ENCODE data around the gene SLC29A3. TPM values are rescaled to one million over a fixed set of nuclear protein-coding genes. Genes with fewer than 3 reads are reported as not detected.

Gene SLC29A3
- total RNA-seq, 8 experiments from 2014 or later: 2.3 to 7.6 (median 4.1) TPM

DNA sequence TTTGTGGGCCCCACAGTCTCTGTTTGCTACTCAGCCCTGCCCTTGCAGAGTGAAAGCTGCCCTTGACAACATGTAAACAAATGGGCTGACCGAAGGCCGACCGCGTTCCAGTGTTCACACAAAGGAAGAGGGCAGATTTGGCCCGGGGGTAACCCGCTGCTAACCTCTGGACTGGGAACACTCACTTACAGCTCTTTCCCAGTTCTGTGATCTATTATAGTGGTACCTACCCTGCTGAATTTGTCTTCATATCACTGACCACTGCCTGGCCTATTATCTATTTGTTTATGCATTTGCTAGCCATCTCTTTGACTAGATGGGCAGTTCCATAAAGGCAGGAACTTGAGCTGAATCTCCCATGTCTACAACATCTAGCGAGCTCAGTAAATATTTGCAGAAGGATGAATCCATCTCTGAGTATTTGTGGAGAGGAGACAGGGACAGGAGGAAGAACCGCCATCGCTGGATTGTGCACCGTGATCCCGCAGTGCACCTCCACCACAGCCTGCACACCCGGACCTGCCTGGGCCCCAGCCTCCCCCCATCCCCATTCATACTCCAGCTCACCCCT is 15.2 kb downstream of the SLC29A3 start:
- Histone ChIP-seq H3K4me3 (no peak overlapping the region), H3K4me1 (replicated peaks in 1 of 2) (peaks cover 43 to 48% of the 10 kb centered on the region in 2 donors), H3K27ac (peak overlapping the region in 1 of 2 donors; percentile 26)
- in situ Hi-C loops (cut with MboI; ENCODE audit: low pct_unique_long_range_greater_than_20kb in 2 of 9, low sequenced_read_pairs in 9 of 9, unreplicated experiment in 9 of 9): no loop called here
- WGBS, 10 experiments: 20 to 94% (median 67%) methylated on average over 1 to 8 of the region's 12 CpGs; no CpG with 5 or more reads in 4 of the 10 experiments
- ATAC-seq (replicated peaks in 6 of 8): peak in 4 of 8 experiments; percentile 18 to 72 (median 38)

DNA sequence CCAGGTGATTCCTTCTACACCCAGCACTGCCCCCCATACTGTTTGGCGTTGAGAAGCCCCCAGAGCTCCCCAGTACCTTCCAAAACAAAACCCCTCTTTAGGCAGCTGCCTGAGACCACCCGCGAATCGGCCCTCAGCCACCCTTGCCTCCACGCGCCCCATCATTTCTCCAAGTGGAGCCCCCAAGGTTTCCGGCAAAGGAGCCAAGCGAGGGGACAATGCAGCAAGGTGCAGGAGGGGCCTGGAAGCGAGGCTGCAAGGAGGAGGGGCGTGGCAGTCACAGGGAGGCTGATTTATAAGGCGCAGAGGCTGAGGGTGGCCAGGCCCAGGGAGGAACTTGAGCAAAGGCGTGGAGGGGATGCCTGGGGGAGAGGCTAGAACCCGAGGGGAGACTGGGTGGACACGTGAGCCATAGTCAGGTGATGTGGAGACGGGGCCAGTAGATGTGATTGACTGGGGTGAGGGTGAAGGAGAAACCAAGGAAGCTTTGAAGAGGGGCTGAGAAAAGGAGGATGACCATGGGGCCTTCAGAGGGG is 16.2 kb downstream of the SLC29A3 start:
- H3K4me3 ChIP-seq: no peak overlapping the region
- no peak overlapping the region for H3K27ac ChIP-seq
- WGBS, 10 experiments: 40 to 100% (median 100%) methylated on average over 1 to 3 of the region's 15 CpGs; no CpG with 5 or more reads in 4 of the 10 experiments
- in situ Hi-C loops (cut with MboI; ENCODE audit: low pct_unique_long_range_greater_than_20kb in 2 of 9, low sequenced_read_pairs in 9 of 9, unreplicated experiment in 9 of 9): no loop called here
- peak in 2 of 8 experiments; percentile 24 to 32 for ATAC-seq (replicated peaks in 6 of 8)
- peaks cover 48 to 52% of the 10 kb centered on the region in 2 donors for H3K4me1 ChIP-seq (replicated peaks in 1 of 2)

DNA sequence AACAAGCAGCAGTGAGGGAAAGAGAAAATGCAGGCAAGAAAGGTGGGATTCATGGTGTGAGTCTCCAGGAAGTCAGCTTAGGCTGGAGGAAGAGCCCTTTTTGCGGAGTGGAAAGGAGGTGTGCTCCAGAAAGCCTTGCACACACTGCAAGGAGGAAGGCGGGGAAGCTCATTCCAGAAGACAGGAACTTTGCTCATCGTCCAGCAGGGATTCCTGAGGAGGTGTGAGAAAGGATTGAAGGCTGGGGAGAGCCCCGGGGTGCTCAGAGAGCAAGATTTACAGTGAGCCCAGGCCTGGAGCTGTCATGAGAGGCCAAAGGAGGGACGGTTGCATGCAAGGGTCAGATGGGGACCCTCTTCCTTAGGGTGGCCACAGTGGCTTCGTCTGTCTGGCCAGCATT is 17.6 kb downstream of the SLC29A3 start:
- 67 to 100% (median 90%) methylated on average over 1 to 5 of the region's 6 CpGs; no CpG with 5 or more reads in 3 of the 10 experiments for WGBS, 10 experiments
- Histone ChIP-seq H3K4me3 (no peak overlapping the region), H3K27ac (no peak overlapping the region), H3K4me1 (replicated peaks in 1 of 2) (peaks cover 46 to 52% of the 10 kb centered on the region in 2 donors)
- in situ Hi-C loops (cut with MboI; ENCODE audit: low pct_unique_long_range_greater_than_20kb in 2 of 9, low sequenced_read_pairs in 9 of 9, unreplicated experiment in 9 of 9): no loop called here
- ATAC-seq (replicated peaks in 6 of 8): no peak

DNA sequence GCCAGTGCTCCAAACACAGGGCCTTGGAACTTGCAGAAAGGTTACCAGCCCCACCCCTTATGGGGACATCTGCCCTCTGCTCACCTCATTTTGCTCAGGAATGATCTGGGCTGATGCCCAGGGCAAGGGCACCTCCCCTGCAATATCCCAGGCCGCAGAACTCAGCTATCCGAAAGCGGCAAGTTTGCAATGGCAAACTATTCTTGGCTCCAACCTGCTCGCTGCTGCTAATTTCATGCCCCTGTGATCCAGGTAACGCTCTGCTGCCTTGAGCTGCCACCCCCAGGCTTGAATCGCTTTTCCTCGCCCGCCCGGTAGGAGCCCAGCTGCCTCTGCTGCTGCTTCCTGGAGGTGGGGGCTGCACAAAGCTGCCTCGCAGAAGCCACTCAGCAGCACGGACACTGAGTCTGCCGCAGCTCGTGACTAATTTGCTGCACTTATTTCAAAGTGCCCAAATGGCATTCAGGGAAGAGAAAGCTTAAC is 18.2 kb downstream of the SLC29A3 start:
- no peak for ATAC-seq (replicated peaks in 6 of 8)

DNA sequence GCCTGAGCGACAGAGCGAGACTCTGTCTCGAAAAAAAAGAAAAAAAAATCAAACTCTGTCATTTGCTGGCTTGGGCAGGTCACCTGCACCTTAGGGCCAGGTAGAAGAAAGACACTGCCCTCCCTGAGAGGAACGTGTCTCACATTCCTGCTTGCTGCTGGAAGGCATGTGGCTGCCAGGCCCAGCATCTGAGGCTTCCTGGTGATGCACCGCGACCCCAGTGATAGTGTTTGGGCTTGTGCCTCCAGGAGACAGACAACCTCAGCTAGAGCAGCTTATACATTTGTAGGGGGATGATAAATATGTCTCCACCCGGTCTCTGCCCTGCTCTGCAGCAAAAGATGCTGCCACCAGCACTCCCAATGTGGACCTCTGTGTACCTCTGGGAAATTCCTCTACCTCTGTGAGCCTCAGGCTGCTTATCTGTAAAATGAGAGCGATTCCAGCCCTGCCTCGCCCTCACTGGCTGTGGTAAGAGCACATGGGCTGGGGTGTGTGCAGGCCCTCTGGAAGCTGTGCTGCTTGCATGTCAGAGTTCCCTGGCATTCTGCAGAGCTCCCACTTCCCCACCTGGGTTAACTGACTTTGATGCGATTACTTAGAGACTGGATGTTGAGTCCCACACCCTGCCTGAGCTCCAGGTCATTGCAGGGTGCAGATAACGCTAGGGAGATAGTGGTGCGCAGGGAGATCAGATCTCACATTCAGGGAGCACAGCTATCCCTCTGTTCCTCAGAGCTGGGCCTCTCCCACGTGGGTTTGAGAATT is 19.9 kb downstream of the SLC29A3 start:
- ATAC-seq (replicated peaks in 6 of 8): peak in 5 of 8 experiments; percentile 15 to 81 (median 20)
- Histone ChIP-seq H3K27ac (no peak overlapping the region), H3K4me3 (no peak overlapping the region), H3K4me1 (replicated peaks in 1 of 2) (peaks cover 53 to 60% of the 10 kb centered on the region in 2 donors)
- in situ Hi-C loops (cut with MboI; ENCODE audit: low pct_unique_long_range_greater_than_20kb in 2 of 9, low sequenced_read_pairs in 9 of 9, unreplicated experiment in 9 of 9): no loop called here
- WGBS, 10 experiments: 20 to 100% (median 81%) methylated on average over 1 to 6 of the region's 13 CpGs

More for the DNA sequence above, 18.2 kb downstream of the SLC29A3 start:
- Histone ChIP-seq H3K4me1 (replicated peaks in 1 of 2) (peaks cover 52 to 59% of the 10 kb centered on the region in 2 donors), H3K27ac (no peak overlapping the region), H3K4me3 (no peak overlapping the region)
- in situ Hi-C loops (cut with MboI; ENCODE audit: low pct_unique_long_range_greater_than_20kb in 2 of 9, low sequenced_read_pairs in 9 of 9, unreplicated experiment in 9 of 9): no loop called here
- 20 to 100% (median 83%) methylated on average over 1 to 12 of the region's 13 CpGs; no CpG with 5 or more reads in 4 of the 10 experiments for WGBS, 10 experiments

DNA sequence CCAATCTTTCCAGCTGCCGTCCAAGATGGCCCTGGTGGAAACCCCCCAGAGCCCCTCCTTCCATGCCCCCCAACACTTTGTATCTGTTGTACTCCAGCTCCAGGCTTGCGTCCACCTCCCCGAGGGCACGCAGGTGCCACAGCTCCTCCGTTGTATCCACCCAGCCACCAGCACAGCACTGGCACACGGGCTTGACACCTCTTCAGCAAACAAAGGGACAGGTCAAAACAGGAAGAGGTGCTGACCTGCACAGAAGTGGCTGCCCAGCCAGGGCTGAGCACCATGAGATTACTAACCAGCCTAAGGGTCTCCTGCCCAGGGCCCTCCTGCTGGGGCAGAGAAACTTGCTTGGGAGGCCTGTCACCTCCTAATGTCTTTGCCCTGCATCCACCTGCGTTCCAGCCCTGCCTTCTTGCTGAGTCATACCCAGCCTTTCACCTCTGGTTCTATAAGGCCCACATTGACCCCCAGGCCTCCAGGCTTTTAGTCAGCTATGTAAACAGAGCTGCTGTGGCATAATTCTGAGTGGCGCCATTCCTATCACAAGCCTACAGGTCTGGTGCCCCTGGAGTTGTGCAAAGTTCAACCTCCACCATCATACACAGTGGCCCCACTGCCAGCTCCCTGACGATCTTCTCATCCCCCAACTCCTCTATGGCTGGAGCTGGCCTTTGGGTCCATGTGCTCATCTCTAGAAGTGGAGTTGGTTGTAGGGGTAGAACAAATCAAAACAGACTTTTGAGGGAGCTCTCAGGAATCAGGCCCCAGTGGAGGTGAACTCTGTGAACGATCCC is 20.9 kb downstream of the SLC29A3 start:
- WGBS, 10 experiments: 57 to 100% (median 100%) methylated on average over 1 to 2 of the region's 10 CpGs; no CpG with 5 or more reads in 4 of the 10 experiments
- no peak overlapping the region for H3K27ac ChIP-seq
- no peak for ATAC-seq (replicated peaks in 6 of 8)
- peaks cover 53 to 60% of the 10 kb centered on the region in 2 donors for H3K4me1 ChIP-seq (replicated peaks in 1 of 2)
- H3K4me3 ChIP-seq: no peak overlapping the region
- in situ Hi-C loops (cut with MboI; ENCODE audit: low pct_unique_long_range_greater_than_20kb in 2 of 9, low sequenced_read_pairs in 9 of 9, unreplicated experiment in 9 of 9): no loop called here

DNA sequence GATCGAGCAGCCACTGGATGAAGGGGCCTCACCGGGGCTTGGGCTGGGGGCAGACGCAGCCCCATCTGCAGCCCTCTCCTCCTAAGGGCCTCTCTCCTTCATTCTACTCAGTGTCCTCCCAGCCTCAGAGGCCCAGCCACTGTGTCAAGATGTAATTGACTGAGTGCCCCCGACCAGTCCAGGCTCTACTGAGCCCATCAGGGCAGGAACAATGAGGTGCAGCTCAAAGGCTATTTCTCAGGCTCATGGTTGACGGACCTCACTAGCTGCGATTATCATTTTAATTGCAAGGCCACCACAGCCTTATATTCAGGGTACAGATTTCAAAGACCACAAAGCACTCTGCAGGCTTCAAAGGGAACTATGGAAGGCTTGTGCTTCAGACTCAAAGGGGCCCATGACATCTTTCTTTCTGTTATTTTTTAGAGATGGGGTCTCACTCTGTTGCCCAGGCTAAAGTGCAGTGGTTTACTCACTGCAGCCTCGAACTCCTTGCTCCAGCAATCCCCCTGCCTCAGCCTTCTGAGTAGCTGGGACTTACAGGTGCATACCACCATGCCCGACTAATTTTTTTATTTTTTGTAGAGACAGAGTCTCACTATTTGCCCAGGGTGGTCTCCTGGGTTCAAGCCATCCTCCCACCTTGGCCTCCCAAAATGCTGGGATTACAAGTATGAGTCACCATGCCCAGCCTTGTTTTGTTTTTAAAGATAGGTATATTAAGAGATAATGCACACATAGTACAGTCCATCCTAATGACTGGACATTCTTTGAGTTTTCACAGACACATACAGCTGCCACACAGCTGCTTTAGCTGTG is 23.7 kb downstream of the SLC29A3 start:
- WGBS, 10 experiments: 23 to 100% (median 67%) methylated on average over 1 to 4 of the region's 8 CpGs; no CpG with 5 or more reads in 5 of the 10 experiments
- Histone ChIP-seq H3K27ac (peak overlapping the region; percentile 1 to 15), H3K4me3 (no peak overlapping the region), H3K4me1 (replicated peaks in 1 of 2) (peaks cover 64 to 77% of the 10 kb centered on the region in 2 donors)
- in situ Hi-C loops (cut with MboI; ENCODE audit: low pct_unique_long_range_greater_than_20kb in 2 of 9, low sequenced_read_pairs in 9 of 9, unreplicated experiment in 9 of 9): no loop called here
- peak in 6 of 8 experiments; percentile 65 to 74 (median 72) for ATAC-seq (replicated peaks in 6 of 8)

DNA sequence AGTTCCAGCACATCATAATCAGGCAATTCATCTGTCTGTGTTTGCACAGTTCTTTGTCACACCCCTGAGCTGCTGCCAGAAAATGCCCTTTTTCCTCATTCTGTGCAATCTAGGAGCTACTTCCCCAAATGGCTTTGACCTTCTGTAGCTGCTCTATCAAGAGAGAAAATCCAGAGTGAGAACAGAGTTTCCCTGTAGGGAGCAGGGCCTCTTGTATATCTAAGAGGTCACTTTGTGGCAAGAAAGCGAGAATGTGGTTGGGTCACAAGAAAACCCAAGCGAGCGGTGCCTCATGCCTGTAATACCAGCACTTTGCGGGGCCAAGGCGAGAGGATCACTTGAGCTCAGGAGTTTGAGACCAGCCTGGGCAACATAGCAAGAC is 24.3 kb downstream of the SLC29A3 start:
- Histone ChIP-seq H3K4me3 (no peak overlapping the region), H3K27ac (no peak overlapping the region), H3K4me1 (replicated peaks in 1 of 2) (peaks cover 66 to 80% of the 10 kb centered on the region in 2 donors)
- peak in 3 of 8 experiments; percentile 10 to 45 (median 30) for ATAC-seq (replicated peaks in 6 of 8)
- 75 to 100% (median 93%) methylated on average over 1 to 5 of the region's 5 CpGs; no CpG with 5 or more reads in 2 of the 10 experiments for whole genome bisulfite sequencing, 10 experiments
- in situ Hi-C loops (cut with MboI; ENCODE audit: low pct_unique_long_range_greater_than_20kb in 2 of 9, low sequenced_read_pairs in 9 of 9, unreplicated experiment in 9 of 9): no loop called here

DNA sequence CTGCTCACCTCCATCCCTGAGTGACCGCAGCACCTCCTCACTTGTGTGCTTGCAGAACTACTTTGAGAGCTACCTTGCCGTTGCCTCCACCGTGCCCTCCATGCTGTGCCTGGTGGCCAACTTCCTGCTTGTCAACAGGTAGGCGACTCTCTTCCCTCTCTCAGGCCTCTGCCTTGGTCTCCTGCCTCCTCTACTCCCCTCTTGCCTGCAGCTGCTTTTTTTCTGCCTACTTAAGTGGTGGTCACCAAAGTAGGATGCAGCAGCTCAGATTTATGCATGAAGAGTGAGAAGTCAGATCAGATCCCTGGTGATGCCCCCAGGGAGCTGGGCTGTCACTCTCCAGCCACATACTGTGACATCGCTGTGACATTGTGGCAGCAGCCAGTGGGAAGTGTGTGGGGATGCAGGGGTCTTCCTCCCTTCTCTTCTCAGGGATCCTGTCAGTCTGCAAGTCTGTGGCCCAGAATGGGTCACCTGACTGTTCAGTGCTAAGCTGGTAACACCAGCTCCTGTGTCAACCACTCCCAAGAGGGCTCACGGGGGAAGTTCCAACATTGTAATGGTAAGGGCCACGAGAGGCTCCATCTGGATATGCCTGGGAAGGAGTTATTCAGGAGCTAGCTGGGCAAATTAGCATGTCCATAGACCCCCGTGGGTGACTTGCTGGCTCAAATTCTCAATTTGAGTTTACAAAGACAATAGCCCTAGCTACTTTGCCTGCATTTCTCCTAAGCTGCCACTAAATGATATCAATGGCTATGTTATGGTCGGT is 25.3 kb downstream of the SLC29A3 start:
- Histone ChIP-seq H3K4me1 (replicated peaks in 1 of 2) (peaks cover 64 to 74% of the 10 kb centered on the region in 2 donors), H3K4me3 (no peak overlapping the region), H3K27ac (peak overlapping the region; percentile 41 to 51)
- in situ Hi-C loops (cut with MboI; ENCODE audit: low pct_unique_long_range_greater_than_20kb in 2 of 9, low sequenced_read_pairs in 9 of 9, unreplicated experiment in 9 of 9): no loop called here
- WGBS, 10 experiments: 0 to 84% (median 58%) methylated on average over 1 to 7 of the region's 9 CpGs; no CpG with 5 or more reads in 3 of the 10 experiments
- ATAC-seq (replicated peaks in 6 of 8): peak in 3 of 8 experiments; percentile 51 to 58 (median 52)

DNA sequence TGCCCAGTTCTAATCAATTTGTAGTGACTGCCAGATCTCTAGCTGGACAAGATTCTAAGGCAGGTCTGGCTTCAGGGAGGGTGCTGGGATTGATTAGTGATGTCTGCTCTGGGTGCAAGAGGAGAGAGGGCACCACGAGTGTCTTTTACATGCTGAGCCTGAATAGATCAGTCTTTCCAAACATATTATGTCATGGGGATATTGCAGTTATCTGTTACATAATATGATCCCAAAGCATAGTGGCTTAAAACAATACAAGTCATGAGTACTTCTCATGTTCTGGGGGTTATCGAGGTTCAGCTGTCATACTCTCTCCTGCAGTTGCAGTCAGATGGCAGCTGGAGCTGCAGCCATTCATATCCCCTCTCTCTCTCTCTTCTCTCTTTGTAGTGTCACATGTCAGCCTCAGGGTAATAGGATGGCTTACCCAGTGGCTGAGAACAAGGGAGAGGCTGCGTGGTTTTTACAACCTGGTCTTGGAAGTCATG is 26.0 kb downstream of the SLC29A3 start:
- ATAC-seq (replicated peaks in 6 of 8): peak in 5 of 8 experiments; percentile 29 to 60 (median 54)
- Histone ChIP-seq H3K4me3 (no peak overlapping the region), H3K4me1 (replicated peaks in 1 of 2) (peaks cover 64 to 67% of the 10 kb centered on the region in 2 donors), H3K27ac (peak overlapping the region; percentile 28 to 41)
- 40 to 100% (median 60%) methylated on average over 1 to 3 of the region's 3 CpGs; no CpG with 5 or more reads in 5 of the 10 experiments for WGBS, 10 experiments
- in situ Hi-C loops (cut with MboI; ENCODE audit: low pct_unique_long_range_greater_than_20kb in 2 of 9, low sequenced_read_pairs in 9 of 9, unreplicated experiment in 9 of 9): no loop called here

DNA sequence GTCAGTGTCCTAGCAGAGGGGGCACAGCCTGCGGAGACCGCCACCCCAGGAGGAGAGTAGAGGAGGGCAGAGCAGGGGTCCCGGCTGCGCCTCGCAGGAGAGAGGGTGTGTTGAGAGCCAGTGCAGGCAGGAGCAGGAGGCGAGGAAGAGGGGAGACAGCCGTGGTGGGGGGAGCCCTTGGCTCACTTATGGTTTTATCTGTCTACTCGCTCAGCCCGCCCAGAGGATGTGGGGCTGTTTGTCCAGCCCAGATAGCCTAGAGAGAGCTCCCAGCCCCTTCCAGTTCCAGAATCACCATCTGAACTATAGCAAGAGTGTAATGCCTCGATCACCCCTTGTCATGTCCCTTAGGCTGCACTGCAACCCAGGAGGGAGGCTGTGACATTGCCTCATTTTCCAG is 26.6 kb downstream of the SLC29A3 start:
- H3K27ac ChIP-seq: peak overlapping the region; percentile 28 to 41
- in situ Hi-C loops (cut with MboI; ENCODE audit: low pct_unique_long_range_greater_than_20kb in 2 of 9, low sequenced_read_pairs in 9 of 9, unreplicated experiment in 9 of 9): no loop called here
- WGBS, 10 experiments: 20 to 100% (median 94%) methylated on average over 1 to 7 of the region's 10 CpGs; no CpG with 5 or more reads in 4 of the 10 experiments
- no peak overlapping the region for H3K4me3 ChIP-seq
- no peak for ATAC-seq (replicated peaks in 6 of 8)
- H3K4me1 ChIP-seq (replicated peaks in 1 of 2): peaks cover 64% of the 10 kb centered on the region in 2 donors

Measured in motor neuron (in vitro differentiated cells).